GM12878 (cell line): Measurements from ENCODE around the gene OGFOD3. TPM values are rescaled to one million over a fixed set of nuclear protein-coding genes. Genes with fewer than 3 reads are reported as not detected.

Experiments
- TCF12 ChIP-seq: IDR thresholded peaks from 2 replicates; pipeline ENCODE4 v1.6.1; 2011; ENCODE audit warnings: low read depth, mild to moderate bottlenecking, low read length
- polyA plus RNA-seq, 11 experiments: library from polyadenylated mRNA; depleted of rRNA in 4 of 11; unstranded in 6 of 11; stranded (reverse) in 5 of 11; fragments of >200 nt; fragmentation: Nextera tagmentation in 4 of 11; fragmentation: Illumina TruSeq in 1 of 11; extraction: Ambion mirVana in 4 of 11; extraction: Trizol in 1 of 11; gene quantifications; 1 replicate in 1 of 11; 2 replicates in 10 of 11; pipeline versions ENCODE4 v1.2.1 to v1.2.3, GENCODE V29; 2011 to 2016; ENCODE audit warnings: inconsistent platforms in 2 of 11, missing spikeins in 2 of 11, low read depth in 1 of 11
- total RNA-seq, 4 experiments: library from RNA; depleted of rRNA in 3 of 4; stranded (reverse); fragments of >200 nt in 3 of 4; fragmentation: Illumina TruSeq in 1 of 4; extraction: Trizol in 1 of 4; gene quantifications; 2 replicates each; pipeline versions ENCODE4 v1.2.1 to v1.2.3, GENCODE V29; 2013 to 2021
- TF ChIP-seq, protein P1 (sequence below): fragments of 450-650 bp; IDR thresholded peaks from 2 replicates; pipeline ENCODE4 v1.6.1; 2016; ENCODE audit warnings: mild to moderate bottlenecking
- TF ChIP-seq, protein P2 (sequence below): IDR thresholded peaks from 2 replicates; pipeline ENCODE4 v1.6.1; 2012; ENCODE audit warnings: improper control_type of control experiment, low read depth, low read length; ENCODE audit not compliant: insufficient replicate concordance
- TF ChIP-seq, protein P3 (sequence below): fragments of 450-650 bp; IDR thresholded peaks from 2 replicates; pipeline ENCODE4 v1.6.1; 2017; ENCODE audit warnings: low read depth, mild to moderate bottlenecking, moderate library complexity
- TF ChIP-seq, protein P4 (sequence below): fragments of 450-650 bp; IDR thresholded peaks from 2 replicates; pipeline ENCODE4 v1.6.1; 2017; ENCODE audit warnings: mild to moderate bottlenecking, low read depth, inconsistent platforms; ENCODE audit not compliant: poor library complexity, severe bottlenecking
- TF ChIP-seq, protein P5 (sequence below): IDR thresholded peaks from 2 replicates; pipeline ENCODE4 v1.6.1; 2012; ENCODE audit warnings: low read depth, low read length, improper control_type of control experiment

OGFOD3 gene
- total and polyA plus RNA-seq, 10 of the 15 experiments (the other 5 are each of a cell fraction or from before 2014, with no cell fraction given): 0.48 to 28.4 (median 18.3) TPM

DNA sequence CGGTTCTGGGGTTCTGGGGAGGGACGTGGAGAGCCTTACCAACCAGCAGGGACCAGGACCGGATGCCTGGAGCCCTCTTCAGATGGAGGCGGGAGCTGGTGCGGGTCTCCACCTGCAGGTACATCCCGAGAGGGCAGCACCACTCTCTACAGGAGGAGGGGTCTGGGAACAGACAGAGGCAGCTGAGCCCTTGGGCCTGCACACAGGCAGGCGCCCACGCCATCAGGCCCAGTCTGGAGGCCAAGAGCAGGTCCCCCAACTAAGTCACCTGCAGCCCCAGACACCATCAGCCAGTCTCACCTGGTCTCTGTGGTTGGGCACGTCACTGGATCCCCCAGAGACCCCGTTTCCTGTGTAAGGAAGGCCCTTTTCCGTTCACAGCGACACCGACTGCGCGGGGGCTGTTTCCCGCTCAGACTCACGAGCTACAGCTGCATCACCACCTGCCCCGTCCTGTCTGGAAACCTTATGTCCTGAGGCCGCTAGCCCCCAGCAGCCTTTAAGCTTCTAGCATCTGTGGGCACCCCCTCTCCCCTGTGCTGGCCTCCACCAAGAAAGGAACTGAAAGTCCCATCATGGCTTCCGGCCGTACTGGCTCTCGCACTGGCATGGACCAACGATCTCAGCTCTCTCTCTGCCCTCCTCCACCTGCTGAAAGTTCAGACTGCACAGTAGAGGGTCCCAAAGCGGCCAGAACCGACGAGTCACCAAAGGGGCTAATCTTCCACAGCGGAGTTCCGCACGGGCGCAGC, 30.9 kb upstream of the OGFOD3 start (continued):
- TF ChIP-seq, protein P1, sequence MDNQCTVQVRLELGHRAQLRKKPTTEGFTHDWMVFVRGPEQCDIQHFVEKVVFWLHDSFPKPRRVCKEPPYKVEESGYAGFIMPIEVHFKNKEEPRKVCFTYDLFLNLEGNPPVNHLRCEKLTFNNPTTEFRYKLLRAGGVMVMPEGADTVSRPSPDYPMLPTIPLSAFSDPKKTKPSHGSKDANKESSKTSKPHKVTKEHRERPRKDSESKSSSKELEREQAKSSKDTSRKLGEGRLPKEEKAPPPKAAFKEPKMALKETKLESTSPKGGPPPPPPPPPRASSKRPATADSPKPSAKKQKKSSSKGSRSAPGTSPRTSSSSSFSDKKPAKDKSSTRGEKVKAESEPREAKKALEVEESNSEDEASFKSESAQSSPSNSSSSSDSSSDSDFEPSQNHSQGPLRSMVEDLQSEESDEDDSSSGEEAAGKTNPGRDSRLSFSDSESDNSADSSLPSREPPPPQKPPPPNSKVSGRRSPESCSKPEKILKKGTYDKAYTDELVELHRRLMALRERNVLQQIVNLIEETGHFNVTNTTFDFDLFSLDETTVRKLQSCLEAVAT: peak; percentile 71
- TF ChIP-seq, protein P2, sequence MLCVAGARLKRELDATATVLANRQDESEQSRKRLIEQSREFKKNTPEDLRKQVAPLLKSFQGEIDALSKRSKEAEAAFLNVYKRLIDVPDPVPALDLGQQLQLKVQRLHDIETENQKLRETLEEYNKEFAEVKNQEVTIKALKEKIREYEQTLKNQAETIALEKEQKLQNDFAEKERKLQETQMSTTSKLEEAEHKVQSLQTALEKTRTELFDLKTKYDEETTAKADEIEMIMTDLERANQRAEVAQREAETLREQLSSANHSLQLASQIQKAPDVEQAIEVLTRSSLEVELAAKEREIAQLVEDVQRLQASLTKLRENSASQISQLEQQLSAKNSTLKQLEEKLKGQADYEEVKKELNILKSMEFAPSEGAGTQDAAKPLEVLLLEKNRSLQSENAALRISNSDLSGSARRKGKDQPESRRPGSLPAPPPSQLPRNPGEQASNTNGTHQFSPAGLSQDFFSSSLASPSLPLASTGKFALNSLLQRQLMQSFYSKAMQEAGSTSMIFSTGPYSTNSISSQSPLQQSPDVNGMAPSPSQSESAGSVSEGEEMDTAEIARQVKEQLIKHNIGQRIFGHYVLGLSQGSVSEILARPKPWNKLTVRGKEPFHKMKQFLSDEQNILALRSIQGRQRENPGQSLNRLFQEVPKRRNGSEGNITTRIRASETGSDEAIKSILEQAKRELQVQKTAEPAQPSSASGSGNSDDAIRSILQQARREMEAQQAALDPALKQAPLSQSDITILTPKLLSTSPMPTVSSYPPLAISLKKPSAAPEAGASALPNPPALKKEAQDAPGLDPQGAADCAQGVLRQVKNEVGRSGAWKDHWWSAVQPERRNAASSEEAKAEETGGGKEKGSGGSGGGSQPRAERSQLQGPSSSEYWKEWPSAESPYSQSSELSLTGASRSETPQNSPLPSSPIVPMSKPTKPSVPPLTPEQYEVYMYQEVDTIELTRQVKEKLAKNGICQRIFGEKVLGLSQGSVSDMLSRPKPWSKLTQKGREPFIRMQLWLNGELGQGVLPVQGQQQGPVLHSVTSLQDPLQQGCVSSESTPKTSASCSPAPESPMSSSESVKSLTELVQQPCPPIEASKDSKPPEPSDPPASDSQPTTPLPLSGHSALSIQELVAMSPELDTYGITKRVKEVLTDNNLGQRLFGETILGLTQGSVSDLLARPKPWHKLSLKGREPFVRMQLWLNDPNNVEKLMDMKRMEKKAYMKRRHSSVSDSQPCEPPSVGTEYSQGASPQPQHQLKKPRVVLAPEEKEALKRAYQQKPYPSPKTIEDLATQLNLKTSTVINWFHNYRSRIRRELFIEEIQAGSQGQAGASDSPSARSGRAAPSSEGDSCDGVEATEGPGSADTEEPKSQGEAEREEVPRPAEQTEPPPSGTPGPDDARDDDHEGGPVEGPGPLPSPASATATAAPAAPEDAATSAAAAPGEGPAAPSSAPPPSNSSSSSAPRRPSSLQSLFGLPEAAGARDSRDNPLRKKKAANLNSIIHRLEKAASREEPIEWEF: no peak
- TF ChIP-seq, protein P3, sequence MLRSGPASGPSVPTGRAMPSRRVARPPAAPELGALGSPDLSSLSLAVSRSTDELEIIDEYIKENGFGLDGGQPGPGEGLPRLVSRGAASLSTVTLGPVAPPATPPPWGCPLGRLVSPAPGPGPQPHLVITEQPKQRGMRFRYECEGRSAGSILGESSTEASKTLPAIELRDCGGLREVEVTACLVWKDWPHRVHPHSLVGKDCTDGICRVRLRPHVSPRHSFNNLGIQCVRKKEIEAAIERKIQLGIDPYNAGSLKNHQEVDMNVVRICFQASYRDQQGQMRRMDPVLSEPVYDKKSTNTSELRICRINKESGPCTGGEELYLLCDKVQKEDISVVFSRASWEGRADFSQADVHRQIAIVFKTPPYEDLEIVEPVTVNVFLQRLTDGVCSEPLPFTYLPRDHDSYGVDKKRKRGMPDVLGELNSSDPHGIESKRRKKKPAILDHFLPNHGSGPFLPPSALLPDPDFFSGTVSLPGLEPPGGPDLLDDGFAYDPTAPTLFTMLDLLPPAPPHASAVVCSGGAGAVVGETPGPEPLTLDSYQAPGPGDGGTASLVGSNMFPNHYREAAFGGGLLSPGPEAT: peak; percentile 34; the same call in 1 of the 2 replicates
- TF ChIP-seq, protein P4, sequence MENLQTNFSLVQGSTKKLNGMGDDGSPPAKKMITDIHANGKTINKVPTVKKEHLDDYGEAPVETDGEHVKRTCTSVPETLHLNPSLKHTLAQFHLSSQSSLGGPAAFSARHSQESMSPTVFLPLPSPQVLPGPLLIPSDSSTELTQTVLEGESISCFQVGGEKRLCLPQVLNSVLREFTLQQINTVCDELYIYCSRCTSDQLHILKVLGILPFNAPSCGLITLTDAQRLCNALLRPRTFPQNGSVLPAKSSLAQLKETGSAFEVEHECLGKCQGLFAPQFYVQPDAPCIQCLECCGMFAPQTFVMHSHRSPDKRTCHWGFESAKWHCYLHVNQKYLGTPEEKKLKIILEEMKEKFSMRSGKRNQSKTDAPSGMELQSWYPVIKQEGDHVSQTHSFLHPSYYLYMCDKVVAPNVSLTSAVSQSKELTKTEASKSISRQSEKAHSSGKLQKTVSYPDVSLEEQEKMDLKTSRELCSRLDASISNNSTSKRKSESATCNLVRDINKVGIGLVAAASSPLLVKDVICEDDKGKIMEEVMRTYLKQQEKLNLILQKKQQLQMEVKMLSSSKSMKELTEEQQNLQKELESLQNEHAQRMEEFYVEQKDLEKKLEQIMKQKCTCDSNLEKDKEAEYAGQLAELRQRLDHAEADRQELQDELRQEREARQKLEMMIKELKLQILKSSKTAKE: peak; percentile 73
- peak; percentile 97 for TF ChIP-seq TCF12
- TF ChIP-seq, protein P5, sequence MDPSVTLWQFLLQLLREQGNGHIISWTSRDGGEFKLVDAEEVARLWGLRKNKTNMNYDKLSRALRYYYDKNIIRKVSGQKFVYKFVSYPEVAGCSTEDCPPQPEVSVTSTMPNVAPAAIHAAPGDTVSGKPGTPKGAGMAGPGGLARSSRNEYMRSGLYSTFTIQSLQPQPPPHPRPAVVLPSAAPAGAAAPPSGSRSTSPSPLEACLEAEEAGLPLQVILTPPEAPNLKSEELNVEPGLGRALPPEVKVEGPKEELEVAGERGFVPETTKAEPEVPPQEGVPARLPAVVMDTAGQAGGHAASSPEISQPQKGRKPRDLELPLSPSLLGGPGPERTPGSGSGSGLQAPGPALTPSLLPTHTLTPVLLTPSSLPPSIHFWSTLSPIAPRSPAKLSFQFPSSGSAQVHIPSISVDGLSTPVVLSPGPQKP: peak; percentile 54
